SK-N-SH treated with all-trans-retinoic acid at 6 μM for 48 hours (cell line): ENCODE measurements around the gene SANBR.

ENCODE experiments used
- BACH2 ChIP-seq: fragments of 250-450 bp; sonication (Bioruptor Pico); IDR thresholded peaks from 2 replicates; pipeline ENCODE4 v1.9.0; 2021; ENCODE audit warnings: mild to moderate bottlenecking, borderline replicate concordance
- CSDC2 ChIP-seq: fragments of 250-450 bp; sonication (Bioruptor Pico); IDR thresholded peaks from 2 replicates; pipeline ENCODE4 v1.5.0; 2020; ENCODE audit warnings: mild to moderate bottlenecking, moderate library complexity
- PATZ1 ChIP-seq: fragments of 250-450 bp; sonication (Bioruptor Pico); IDR thresholded peaks from 2 replicates; pipeline ENCODE4 v1.8.0; 2020; ENCODE audit warnings: mild to moderate bottlenecking, moderate library complexity, borderline replicate concordance
- POU6F1 ChIP-seq: fragments of 250-450 bp; sonication (Bioruptor Pico); IDR thresholded peaks from 2 replicates; pipeline ENCODE4 v1.8.0; 2021; ENCODE audit warnings: low read depth, mild to moderate bottlenecking, moderate library complexity, borderline replicate concordance
- RARB ChIP-seq: fragments of 250-450 bp; sonication (Bioruptor Pico); IDR thresholded peaks from 2 replicates; pipeline ENCODE4 v1.8.0; 2021; ENCODE audit warnings: mild to moderate bottlenecking, moderate library complexity
- SNAI2 ChIP-seq: fragments of 250-450 bp; sonication (Bioruptor Pico); IDR thresholded peaks from 2 replicates; pipeline ENCODE4 v1.5.0; 2020; ENCODE audit warnings: mild to moderate bottlenecking, moderate library complexity
- ZFP3 ChIP-seq: fragments of 250-450 bp; sonication (Bioruptor Pico); IDR thresholded peaks from 2 replicates; pipeline ENCODE4 v1.5.0; 2020; ENCODE audit warnings: mild to moderate bottlenecking, moderate library complexity
- ZFP30 ChIP-seq: fragments of 450-650 bp; formaldehyde crosslinking; IDR thresholded peaks from 2 replicates; pipeline ENCODE4 v1.5.0; 2022; ENCODE audit warnings: mild to moderate bottlenecking, moderate library complexity
- ZNF70 ChIP-seq: fragments of 450-650 bp; formaldehyde crosslinking; IDR thresholded peaks from 2 replicates; pipeline ENCODE4 v1.5.0; 2020; ENCODE audit warnings: mild to moderate bottlenecking, moderate library complexity
- TF ChIP-seq, protein P1 (sequence below): fragments of 250-450 bp; sonication (Bioruptor Pico); IDR thresholded peaks from 2 replicates; pipeline ENCODE4 v1.5.0; 2020; ENCODE audit warnings: mild to moderate bottlenecking, moderate library complexity
- TF ChIP-seq, protein P2 (sequence below): fragments of 250-450 bp; sonication (Bioruptor Pico); IDR thresholded peaks from 2 replicates; pipeline ENCODE4 v1.5.1; 2020; ENCODE audit warnings: low read depth, mild to moderate bottlenecking, moderate library complexity

GRCh38 chr2:61021228-61021660, 44.4 kb upstream of the SANBR start:
- TF ChIP-seq ZFP30 (no peak), SNAI2 (no peak), BACH2 (no peak), POU6F1 (CRISPR knock-in tag) (no peak), ZNF70 (CRISPR knock-in tag) (no peak), ZFP3 (no peak), RARB (CRISPR knock-in tag) (no peak), CSDC2 (CRISPR knock-in tag) (no peak), PATZ1 (no peak)
- TF ChIP-seq, protein P1, sequence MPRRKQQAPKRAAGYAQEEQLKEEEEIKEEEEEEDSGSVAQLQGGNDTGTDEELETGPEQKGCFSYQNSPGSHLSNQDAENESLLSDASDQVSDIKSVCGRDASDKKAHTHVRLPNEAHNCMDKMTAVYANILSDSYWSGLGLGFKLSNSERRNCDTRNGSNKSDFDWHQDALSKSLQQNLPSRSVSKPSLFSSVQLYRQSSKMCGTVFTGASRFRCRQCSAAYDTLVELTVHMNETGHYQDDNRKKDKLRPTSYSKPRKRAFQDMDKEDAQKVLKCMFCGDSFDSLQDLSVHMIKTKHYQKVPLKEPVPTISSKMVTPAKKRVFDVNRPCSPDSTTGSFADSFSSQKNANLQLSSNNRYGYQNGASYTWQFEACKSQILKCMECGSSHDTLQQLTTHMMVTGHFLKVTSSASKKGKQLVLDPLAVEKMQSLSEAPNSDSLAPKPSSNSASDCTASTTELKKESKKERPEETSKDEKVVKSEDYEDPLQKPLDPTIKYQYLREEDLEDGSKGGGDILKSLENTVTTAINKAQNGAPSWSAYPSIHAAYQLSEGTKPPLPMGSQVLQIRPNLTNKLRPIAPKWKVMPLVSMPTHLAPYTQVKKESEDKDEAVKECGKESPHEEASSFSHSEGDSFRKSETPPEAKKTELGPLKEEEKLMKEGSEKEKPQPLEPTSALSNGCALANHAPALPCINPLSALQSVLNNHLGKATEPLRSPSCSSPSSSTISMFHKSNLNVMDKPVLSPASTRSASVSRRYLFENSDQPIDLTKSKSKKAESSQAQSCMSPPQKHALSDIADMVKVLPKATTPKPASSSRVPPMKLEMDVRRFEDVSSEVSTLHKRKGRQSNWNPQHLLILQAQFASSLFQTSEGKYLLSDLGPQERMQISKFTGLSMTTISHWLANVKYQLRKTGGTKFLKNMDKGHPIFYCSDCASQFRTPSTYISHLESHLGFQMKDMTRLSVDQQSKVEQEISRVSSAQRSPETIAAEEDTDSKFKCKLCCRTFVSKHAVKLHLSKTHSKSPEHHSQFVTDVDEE (CRISPR knock-in tag), result no peak
- TF ChIP-seq, protein P2, sequence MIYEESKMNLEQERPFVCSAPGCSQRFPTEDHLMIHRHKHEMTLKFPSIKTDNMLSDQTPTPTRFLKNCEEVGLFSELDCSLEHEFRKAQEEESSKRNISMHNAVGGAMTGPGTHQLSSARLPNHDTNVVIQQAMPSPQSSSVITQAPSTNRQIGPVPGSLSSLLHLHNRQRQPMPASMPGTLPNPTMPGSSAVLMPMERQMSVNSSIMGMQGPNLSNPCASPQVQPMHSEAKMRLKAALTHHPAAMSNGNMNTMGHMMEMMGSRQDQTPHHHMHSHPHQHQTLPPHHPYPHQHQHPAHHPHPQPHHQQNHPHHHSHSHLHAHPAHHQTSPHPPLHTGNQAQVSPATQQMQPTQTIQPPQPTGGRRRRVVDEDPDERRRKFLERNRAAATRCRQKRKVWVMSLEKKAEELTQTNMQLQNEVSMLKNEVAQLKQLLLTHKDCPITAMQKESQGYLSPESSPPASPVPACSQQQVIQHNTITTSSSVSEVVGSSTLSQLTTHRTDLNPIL (CRISPR knock-in tag), result no peak
